HG02840 (cell line): ENCODE results near the gene TANGO2.

Experiments
- ATAC-seq: cut with Tn5 transposase; IDR thresholded peaks from one replicate; pipeline ENCODE4 v1.9.1; 2021; ENCODE audit warnings: mild to moderate bottlenecking, moderate library complexity, moderate number of reproducible peaks; ENCODE audit not compliant: unreplicated experiment, low FRiP score

The TANGO2 gene

DNA sequence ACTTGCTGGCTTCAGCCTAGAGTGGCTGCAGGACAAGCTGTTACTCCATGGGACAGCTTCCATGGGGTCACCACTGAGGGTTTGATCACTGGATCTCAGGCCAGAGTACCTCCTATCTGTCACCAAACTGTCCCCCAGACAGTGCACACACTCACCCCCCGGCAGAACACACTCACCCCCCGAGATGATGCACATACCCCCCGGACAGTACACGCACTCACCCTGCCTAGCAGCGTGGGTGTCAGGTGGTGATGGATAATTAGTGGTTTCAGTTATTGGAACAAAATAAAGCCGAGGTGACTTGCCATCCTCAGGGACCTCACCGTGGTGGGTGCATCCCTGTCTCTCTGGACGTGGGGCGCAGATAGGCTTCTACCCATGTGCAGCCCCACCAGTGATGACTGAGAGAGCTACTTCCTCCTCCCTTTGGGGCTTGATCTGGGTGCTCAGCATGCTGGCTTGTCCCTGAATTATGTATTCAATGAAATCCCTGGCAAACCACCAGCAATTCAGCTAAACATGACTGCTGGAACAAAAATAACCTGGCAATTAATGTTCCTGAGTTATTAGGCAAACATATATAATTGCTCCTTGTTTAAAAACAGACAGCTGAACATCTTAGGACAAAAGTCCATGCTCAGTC, 18.9 kb downstream of the TANGO2 start:
- ATAC-seq = no peak

DNA sequence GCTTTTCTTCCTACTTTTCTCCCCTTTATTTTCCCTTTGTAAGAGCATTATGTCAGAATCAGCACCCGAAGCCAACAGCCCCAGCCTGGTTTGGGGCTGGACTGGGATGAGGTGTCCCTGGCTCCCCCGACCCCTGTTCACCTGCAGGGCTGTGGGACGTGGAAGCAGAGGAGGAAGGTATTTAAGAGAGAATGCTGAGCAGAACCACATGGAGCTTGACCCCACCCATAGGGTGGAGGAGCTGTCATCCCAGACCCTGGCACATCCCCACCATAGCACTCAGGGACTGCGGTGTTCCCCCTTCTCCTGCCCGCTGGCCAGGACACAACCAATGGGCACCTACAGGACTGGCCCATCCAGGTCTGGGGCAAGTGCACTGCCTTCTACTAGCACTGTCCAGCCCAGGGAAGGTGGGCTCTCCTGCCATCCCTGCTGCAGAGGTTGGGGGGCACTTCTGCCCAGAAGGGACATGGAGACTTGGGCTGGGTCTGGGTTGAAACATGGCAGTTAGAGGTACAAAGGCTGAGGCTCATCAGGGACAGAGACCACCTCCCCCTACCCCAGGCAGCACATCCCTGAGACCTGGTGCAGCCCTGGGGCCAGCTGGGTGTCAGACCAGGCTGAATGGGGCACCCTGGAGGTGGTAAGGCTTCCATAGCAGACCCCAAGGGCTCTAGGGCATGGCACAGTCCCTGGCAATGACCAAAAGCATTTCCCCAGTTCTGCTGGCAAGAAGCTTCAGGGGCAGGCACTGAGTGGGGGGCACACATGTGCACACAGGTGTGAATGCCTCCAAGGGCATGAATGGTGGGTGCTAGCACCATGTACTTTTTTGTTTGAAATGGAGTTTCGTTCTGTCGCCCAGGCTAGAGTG, 19.7 kb downstream of the TANGO2 start:
- no peak for ATAC-seq

DNA sequence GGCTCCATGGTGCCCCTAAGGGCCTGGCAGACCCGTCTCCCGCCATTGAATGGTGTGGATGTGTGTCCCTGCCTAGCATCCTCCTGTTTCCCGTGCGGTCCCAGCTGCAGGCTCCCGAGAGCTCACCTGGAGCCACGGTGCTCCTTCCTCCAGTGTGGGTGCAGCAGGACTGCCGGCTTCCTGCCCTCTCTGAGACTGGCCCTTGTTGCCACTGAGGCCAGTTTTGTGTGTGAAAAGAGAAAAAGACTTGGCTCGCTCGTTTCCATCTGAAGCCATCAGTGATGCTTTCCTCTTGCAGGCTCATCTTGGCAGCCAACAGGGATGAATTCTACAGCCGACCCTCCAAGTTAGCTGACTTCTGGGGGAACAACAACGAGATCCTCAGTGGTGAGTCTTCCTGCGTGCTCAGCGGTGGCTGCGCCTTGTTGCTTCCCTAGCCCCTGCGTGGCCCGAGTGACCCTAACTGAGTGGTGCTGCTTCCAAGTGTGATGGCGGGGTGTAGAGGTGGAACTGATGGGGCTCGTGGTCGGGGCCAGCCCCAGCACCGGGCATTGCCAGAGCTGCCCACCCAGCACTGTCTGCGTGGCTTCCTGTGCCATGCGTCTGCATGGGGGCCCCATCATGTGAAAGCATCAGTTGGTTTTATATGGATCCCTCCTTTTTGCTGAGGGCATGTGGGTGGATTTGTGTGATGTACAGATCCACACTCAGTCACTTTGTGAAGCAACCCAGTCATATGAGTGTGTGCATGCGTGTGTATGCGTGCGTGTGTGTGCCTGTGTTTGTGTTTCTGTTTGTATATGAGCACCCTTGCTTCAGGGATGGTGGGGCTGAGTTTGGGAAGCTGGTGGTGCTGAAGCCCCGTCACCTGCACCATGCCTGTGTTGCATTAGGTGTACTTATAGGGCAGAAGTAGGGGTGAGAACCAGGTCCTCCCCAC, 22.4 kb downstream of the TANGO2 start:
- ATAC-seq = no peak

DNA sequence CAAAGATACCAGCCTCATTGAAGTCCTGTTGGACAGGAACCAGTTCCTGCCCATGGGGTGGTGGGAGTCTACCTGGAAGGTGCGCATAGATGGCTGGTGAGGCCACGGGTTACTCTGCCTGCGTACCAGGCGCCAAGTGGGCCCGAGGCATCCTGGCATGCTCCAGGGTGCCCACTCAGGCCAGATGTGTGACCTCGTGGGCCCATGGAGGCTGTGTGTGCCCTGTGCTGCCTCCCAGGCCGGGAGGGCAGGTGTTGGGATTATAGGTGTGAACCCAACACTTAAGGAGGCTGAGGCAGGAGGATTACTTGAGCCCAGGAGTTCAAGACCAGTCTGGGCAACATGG, 23.1 kb downstream of the TANGO2 start:
- ATAC-seq = no peak

DNA sequence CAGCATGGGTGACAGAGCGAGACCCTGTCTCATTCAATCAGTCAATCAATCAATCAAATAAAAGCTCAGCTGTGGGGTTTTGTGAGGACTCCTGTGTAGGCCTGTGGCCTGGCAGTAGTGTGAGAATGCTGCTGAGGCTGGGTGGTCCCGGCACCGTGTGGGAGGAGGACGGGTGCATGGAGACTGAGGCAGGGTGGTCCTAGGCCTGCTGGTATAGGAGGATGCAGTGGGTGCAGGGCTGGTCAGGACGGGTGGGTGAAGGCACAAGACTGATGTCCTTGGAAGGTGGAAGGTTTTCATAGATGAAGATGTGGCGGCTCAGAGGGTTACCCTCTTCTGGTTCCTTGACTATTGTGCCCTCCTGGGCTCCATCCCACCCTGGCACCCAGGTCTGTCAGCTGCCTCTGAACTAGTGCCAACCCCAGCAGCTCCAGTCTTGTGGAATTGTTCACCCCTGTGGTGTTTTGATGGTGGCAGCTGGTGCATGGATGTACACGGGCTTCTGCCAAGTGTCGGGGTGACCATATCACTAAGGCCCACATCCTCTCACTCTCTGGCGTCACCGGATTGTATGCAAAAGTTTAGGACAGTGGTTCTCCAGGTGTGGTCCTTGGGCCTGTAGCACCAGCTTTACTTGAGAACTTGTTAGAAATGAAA, 23.7 kb downstream of the TANGO2 start:
- no peak for ATAC-seq

DNA sequence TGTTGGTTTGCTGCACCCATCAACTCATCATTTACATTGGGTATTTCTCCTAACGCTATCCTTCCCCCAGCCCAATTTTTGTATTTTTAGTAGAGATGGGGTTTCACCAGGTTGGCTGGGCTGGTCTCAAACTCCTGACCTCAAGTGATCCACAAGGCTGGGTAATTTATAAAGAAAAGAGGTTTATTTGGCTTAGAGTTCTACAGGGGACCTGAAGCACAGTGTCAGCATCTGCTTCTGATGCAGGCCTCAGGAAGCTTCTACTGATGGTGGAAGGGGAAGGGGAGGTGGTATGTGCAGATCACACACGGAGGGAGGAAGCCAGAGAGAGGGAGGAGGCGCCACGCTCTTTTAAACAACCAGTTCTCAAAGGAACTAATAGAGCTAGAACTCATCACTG, 25.8 kb downstream of the TANGO2 start:
- no peak for ATAC-seq

DNA sequence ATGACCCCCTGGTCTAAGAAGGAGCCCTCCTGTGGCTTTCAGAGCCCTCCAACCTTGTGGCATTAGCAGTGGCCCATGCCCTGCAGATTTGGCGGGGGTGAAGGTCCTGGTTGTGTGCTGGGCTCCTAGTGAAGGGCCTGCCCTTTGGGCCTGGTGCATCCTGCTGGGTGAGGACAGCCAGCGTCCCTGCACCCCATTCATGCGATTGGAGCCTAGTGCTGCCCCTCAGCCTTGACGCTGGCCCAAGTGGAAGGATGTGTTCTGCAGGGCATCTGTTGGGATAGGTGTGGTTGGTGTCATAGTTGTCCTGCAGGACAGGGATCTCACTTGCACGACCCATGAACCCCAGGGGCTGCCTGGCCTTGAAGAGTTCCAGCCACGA, 31.0 kb downstream of the TANGO2 start:
- ATAC-seq = no peak

DNA sequence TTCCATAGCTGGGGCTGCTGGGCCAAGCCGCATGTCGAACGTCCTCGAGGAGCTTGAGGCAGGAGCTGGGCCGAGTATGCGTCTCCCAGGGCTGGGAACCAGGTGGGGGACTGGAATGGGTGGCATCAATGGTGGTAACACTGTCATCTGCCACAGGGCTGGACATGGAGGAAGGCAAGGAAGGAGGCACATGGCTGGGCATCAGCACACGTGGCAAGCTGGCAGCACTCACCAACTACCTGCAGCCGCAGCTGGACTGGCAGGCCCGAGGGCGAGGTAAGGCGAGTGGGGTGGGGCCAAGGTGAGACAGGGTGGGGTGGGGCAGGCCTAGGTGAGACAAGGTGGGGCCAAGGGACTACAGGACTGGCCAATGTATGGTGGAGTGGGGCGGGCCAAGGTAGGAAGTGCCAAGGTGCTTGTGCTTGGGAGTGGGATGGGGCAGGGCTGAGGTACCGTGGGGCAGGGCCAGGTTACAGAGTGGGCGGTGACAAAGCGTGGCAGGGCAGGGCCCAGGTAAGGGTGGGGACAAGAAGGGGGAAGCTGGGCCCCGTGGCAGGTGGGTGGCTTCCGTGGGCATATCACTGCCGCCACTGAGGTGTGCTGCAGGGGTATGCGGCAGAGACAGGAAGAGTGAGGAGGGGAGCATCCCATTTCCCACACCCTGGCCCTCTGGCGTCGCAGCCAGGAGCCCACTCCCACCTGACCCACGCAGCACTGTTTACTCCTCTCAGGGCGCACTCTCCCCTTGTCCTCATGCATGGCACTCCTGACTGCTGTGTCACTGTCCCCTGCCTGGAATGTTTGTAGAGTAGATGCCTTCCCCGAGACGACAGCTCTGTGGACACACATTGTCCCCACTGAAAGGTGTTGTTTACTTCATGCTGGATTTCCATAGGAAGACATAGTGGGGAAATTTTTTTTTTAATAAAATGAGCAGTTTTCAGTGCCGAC, 31.7 kb downstream of the TANGO2 start:
- ATAC-seq = no peak

DNA sequence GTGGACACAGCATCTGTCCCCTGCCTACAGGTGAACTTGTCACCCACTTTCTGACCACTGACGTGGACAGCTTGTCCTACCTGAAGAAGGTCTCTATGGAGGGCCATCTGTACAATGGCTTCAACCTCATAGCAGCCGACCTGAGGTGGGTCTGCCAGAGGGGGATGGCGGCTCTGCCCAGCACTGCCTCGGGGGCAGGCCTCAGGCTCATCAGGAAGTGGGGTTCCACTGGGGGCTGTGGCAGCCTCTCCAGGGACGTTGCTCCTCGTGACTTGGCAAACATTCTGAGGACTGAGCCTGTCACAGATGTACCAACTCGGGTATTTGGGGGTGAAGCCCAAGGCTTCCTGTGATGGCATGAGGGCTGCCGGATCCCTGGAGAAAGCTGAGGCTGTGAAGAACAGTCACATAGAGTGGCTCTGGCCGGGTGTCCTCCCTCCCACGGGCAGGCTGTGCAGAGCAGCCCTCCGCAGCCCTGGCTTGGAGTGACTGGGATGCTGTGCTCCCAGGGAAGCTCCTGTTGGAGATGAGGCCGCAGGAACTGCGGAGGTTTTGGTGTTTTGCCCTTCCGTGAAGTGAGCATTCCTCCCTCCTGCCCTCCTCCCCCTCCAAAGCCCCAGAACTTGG, 32.6 kb downstream of the TANGO2 start:
- no peak for ATAC-seq

DNA sequence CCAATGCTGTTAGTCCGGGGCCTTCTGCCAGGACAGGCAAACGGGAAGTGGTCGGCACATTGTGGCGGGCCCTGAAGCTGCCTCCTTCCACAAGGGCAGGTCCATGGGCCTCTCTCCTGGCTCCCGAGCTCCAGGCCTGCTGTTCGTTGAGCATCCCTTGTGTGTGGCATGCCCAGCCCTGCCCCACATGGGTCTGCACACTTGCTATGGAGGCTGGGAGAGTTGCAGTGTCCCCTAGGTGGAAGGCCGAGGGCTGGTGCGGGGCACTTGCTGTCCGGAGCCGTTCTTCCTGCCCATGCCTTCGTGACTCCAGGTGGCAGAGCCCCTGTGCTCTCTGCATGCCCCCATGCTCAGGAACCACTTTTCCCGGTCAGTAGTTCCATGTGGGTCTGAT, 33.1 kb downstream of the TANGO2 start:
- no peak for ATAC-seq

DNA sequence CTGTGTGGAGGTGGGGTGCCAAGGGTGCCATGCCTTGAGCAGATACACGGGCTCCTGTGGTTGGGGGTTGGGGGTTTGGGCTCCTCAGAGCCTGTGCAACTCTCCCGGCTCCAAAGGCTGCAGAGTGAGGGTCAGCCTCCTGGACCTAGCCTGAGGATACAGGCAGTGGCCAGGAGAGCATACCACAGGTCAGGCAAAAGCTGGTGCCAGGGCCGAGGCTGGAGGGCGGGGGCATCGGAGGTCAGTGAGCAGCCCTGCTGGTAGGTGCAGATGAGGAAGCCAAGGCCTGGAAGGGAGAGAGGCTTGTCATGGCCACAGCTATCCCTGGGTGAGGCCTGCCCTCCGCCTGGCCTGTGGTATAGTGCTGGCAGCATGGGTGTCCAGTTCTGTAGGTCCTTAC, 33.6 kb downstream of the TANGO2 start:
- ATAC-seq = no peak

DNA sequence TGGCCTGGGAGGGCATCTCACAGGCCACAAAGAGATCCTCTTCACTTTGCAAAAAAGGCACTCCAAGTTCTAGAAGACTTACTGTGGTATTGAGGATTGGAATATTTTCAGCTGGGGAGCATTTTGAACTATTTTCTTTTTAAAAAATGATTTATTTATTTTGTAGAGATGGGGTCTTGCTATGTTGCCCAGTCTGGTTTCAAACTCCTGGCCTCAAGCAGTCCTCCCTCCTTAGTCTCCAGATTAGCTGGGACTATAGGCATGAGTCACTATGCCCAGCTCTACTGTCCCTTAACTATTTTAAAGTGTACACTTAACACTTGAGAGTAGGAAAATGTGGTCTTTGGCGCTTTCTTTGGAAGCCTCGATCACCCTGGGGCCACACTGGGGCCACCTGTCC, 34.2 kb downstream of the TANGO2 start:
- ATAC-seq = no peak

DNA sequence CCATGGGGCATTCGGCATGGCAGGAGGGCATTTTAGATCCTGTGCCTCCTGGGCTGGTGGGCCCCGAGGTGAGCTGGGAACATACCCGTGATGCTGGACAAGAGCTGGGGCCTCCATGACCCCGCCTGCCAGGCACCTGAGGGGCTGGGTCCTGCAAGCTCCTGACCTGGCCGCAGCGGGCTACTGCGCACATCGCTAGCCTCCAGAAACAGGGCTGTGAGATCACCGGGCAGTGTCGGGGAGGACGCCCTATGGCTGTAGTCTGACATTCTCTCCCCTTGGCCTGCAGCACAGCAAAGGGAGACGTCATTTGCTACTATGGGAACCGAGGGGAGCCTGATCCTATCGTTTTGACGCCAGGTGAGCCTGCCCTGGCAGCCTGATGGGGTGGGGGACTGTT, 34.7 kb downstream of the TANGO2 start:
- no peak for ATAC-seq

DNA sequence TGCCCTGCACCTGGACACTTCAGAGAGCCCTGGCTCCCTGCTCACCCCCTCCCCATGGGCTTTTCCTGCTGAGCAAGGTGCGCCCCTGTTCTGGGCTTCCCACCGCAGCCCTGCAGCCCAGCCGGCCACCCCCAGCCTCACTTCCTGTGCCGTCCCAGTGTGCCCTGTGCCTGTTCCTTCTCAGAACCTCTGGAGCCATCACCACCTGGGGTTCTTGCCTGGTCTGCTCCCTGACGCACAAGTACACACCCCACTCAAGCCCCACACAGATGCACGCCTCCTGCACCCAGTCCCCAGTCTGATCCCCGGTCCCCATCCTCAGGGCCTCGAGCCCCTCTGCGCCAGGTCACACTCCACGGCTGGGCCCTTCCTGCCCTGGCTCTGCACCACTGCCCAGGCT, 35.3 kb downstream of the TANGO2 start:
- ATAC-seq = no peak

DNA sequence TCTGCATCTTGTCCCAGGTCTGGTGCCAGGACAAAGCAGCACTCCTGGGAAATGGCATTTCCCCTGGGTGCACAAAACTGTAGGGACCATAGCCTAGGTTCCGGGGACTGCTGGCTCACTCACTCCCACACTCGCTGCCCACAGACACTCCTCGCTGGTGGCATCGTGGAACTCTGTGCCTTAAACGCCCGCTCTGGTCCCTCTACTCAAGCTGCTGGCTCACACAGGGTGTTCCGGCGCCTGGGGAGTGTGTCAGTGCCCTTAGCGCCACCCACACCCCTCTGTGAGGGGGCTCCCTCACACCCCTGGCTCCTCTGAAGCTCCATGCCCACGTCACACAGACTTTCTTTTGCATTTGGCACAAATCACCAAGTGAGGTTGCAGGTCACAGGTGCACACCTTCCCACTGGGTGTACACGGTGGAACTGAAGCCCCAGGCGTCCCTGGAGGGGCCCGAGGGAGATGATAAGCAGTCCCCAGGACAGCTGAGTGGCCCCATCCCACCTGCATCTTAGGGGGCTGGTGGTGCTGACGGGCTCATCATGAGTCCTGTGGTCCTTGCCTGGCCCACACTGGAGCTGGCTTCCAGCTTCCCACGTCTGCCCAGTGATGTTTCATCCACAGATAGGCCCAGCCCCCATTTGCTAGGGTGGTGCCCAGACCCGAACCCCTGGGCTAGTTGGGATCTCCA, 35.9 kb downstream of the TANGO2 start:
- ATAC-seq = no peak

DNA sequence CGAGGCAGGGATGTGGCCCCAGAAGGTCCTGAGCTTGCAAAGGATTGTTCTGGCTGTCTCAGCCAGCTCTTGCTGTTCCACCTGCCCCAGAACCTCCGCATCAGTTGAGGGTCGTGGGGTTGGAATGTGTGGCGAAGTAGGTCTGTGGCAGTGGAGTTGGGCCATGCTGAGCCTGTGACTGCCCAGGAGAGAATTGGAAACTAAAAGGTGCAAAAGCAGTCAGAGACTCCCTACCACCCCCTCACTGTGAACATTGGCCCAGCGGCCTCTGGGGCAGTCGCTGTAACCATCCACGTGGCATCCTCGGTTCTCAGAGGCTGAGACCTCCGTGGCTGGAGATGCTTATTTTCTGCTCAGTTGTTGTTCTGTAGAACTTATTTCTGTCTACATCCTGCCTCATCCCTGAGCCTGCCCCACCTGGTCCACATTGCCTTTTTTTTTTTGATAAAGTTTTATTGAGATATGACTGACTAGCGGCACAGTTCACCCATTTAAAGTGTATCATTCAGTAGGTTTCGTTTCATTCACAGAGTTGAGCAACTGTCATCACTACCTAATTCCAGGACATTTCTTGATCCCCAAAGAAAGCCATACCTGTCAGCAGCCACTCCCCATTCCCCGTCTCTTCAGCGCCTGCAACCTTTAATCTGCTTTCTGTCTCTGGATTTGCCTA, 36.8 kb downstream of the TANGO2 start:
- ATAC-seq = no peak

DNA sequence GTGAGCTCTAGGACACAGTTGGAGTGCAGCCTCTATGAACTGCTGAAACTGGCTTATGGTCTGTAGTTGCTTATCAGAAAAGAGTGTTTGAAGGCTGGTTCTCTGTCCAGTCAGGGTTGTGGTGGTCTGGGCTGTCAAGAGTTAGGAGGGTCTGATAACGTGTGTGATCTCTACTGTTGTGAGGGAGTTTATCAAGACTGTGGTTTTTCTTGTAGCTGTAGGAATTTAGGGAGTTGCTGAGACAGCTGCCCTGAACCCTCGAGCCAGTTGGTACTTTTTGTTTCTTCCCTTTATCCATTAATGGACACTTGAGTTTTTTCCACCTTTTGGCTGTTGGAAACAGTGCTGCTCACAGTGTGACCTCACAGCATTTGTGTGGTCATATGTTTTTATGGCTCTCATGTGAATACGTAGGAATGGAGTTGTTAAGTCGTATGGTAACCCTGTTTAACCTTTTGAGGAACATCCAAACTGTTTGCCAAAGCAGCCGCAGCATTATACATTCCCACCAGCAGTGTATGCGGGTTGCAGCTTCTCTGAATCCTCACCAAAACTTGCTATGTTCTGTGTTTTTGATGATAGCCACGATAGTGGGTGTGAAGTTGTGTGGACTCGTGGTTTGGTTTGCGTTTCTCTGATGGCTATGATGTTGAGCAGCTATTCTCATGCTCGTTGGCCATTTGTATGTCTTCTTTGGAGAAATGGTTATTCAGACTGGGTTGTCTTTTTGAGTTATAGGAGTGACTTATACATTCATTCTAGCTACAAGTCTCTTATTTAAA, 38.3 kb downstream of the TANGO2 start:
- ATAC-seq = no peak
